Measurements from ENCODE around the gene PITPNC1.
"Not testable (repeated sequence)": the region's sequence is repeated elsewhere in the genome, so short reads cannot be mapped to it uniquely, and the experiment has no call there.

GRCh38 chr17:67338353-67338752 lies 38.7 kb upstream of the PITPNC1 start:
- not testable (repeated sequence) for TF ChIP-seq CTCF, POLR2A, POLR2AphosphoS5 (IDR thresholded peaks at IDR 0.05)

All from breast epithelium (tissue), 3 donors.